K562 (cell line): ENCODE data around the gene ITPRID2.

ENCODE experiments used
- CSDE1 ChIP-seq, 2 experiments: fragments of 450-650 bp; IDR thresholded peaks; 2 replicates each; pipeline ENCODE4 v1.6.1; 2016; ENCODE audit warnings: mild to moderate bottlenecking in 1 of 2
- TAF1 ChIP-seq: IDR thresholded peaks from 2 replicates; pipeline ENCODE4 v1.6.1; 2011; ENCODE audit warnings: mild to moderate bottlenecking, low read length, moderate library complexity; ENCODE audit not compliant: insufficient read depth, control insufficient read depth, severe bottlenecking; ENCODE audit errors: extremely low read depth

DNA sequence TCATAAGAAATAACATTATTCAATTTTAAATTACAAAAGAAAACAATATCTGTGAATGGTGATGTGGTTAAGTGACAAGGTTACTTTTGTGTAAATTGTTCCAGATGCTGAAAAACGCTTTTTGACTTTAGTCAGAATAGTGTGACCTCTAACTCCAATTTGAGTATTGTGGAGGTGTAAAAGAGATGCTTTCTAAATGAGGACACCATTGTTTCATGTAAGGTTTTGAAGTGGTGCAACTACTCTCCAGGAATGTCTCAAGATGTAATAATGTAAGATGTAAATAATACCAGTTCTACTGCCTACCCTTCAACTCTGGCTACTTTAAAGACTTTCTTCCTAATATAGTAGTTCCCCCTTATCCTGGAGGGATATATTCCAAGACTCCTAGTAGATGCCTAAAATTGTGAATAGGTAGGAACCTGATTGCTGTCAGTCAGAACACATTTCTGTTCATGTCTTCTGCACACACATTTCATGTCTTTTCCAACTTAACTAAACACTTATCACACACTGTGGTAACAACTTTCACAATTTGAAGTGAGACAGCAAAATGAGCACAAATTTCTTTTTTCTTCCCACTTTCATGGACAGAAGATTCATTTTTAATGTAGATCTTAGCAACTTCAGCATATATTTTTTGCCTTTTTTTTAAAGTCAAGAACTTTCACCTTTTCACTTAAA lies 55.1 kb downstream of the ITPRID2 start:
- TF ChIP-seq CSDE1 (IDR thresholded peaks at IDR 0.05) = no peak
- TF ChIP-seq TAF1 = no peak
